ENCODE measurements around the gene SCARB1.

- TF ChIP-seq NR2C2 (CRISPR knock-in tag; IDR thresholded peaks at IDR 0.05) = no peak
- no peak for TF ChIP-seq JUN (CRISPR knock-in tag; IDR thresholded peaks at IDR 0.05)
- TF ChIP-seq ZNF232 (CRISPR knock-in tag; IDR thresholded peaks at IDR 0.05) = no peak
- no peak for TF ChIP-seq ZNF121 (CRISPR knock-in tag; IDR thresholded peaks at IDR 0.05)
Observed at GRCh38 chr12:124870515-124870914, 6.9 kb upstream of the SCARB1 start.

Measured in WTC11 (cell line).